ENCODE measurements around the gene RAPGEF3.

GRCh38 chr12:47762850-47763465 lies 4.3 kb upstream of the RAPGEF3 start:
- TF ChIP-seq ISL1 (CRISPR knock-in tag; IDR thresholded peaks at IDR 0.05) (no peak), BACH2 (CRISPR knock-in tag; IDR thresholded peaks at IDR 0.05; ENCODE audit: borderline replicate concordance) (no peak), ESRRG (CRISPR knock-in tag; IDR thresholded peaks at IDR 0.05) (no peak), ZC3H10 (CRISPR knock-in tag; IDR thresholded peaks at IDR 0.05) (no peak), ZFP30 (CRISPR knock-in tag; IDR thresholded peaks at IDR 0.05) (no peak), TOX (CRISPR knock-in tag; IDR thresholded peaks at IDR 0.05; ENCODE audit: borderline replicate concordance) (no peak), ARNTL (CRISPR knock-in tag; IDR thresholded peaks at IDR 0.05; ENCODE audit: borderline replicate concordance, low read depth) (no peak), PATZ1 (CRISPR knock-in tag; IDR thresholded peaks at IDR 0.05; ENCODE audit: borderline replicate concordance) (no peak)
